PFSK-1 (cell line): ENCODE measurements around the gene PITPNM3.

ENCODE experiments used
- FOXP2 ChIP-seq: optimal IDR thresholded peaks from 2 replicates; pipeline ENCODE3; 2011; ENCODE audit warnings: borderline replicate concordance, control low read depth, inconsistent platforms; ENCODE audit not compliant: insufficient read depth; ENCODE audit errors: extremely low read length, extremely low read depth
- POLR2AphosphoS5 ChIP-seq: IDR thresholded peaks from 2 replicates; pipeline ENCODE4 v1.6.1; 2012; ENCODE audit warnings: low read depth, mild to moderate bottlenecking, control low read depth, low read length, moderate library complexity
- REST ChIP-seq, 2 experiments: IDR thresholded peaks; 2 replicates each; pipeline versions ENCODE4 v1.6.1 to v1.8.0; 2011 to 2012; ENCODE audit warnings: low read depth in 2 of 2, low read length in 2 of 2, control low read depth in 1 of 2, inconsistent platforms in 1 of 2, mild to moderate bottlenecking in 1 of 2, moderate library complexity in 1 of 2; ENCODE audit not compliant: insufficient read depth in 1 of 2
- SIN3A ChIP-seq: IDR thresholded peaks from 2 replicates; pipeline ENCODE4 v1.6.1; 2012; ENCODE audit warnings: mild to moderate bottlenecking, low read length, moderate library complexity, borderline replicate concordance; ENCODE audit not compliant: insufficient read depth
- TAF1 ChIP-seq: IDR thresholded peaks from 2 replicates; pipeline ENCODE4 v1.6.1; 2012; ENCODE audit warnings: low read length, control low read depth, borderline replicate concordance; ENCODE audit not compliant: insufficient read depth

Gene PITPNM3

GRCh38 chr17:6549384-6550036 is 6.8 kb downstream of the PITPNM3 start:
- TF ChIP-seq FOXP2 (no peak), POLR2AphosphoS5 (no peak), SIN3A (no peak), TAF1 (no peak), REST (IDR thresholded peaks at IDR 0.05; ENCODE audit: insufficient read depth in 1 of 2, low read depth in 2 of 2, low read length in 2 of 2) (no peak)

- TF ChIP-seq REST (IDR thresholded peaks at IDR 0.05; ENCODE audit: insufficient read depth in 1 of 2, low read depth in 2 of 2, low read length in 2 of 2) (no peak), TAF1 (no peak), FOXP2 (no peak), POLR2AphosphoS5 (no peak)
These were observed 7.6 kb downstream of the PITPNM3 start for GRCh38 chr17:6548578-6549330.

GRCh38 chr17:6548034-6548433 is 8.3 kb downstream of the PITPNM3 start:
- no peak for TF ChIP-seq SIN3A
- TF ChIP-seq REST (IDR thresholded peaks at IDR 0.05; ENCODE audit: insufficient read depth in 1 of 2, low read depth in 2 of 2, low read length in 2 of 2): no peak
- TF ChIP-seq TAF1: no peak
- no peak for TF ChIP-seq POLR2AphosphoS5
- no peak for TF ChIP-seq FOXP2

- TF ChIP-seq TAF1: no peak
These were observed 9.0 kb downstream of the PITPNM3 start for GRCh38 chr17:6547336-6547735.

- TF ChIP-seq TAF1 (no peak), POLR2AphosphoS5 (no peak), REST (IDR thresholded peaks at IDR 0.05; ENCODE audit: insufficient read depth in 1 of 2, low read depth in 2 of 2, low read length in 2 of 2) (no peak), FOXP2 (no peak), SIN3A (no peak)
These were observed 10.2 kb downstream of the PITPNM3 start for GRCh38 chr17:6546069-6546718.
